K562 (cell line): ENCODE results near the gene ZMYND19. TPM values are rescaled to one million over a fixed set of nuclear protein-coding genes. Genes with fewer than 3 reads are reported as not detected.

ENCODE experiments used
- BACH1 ChIP-seq: fragments of 200-800 bp; sonication (Bioruptor generic); IDR thresholded peaks from 2 replicates; pipeline ENCODE4 v1.6.1; 2016; ENCODE audit warnings: missing genetic modification characterization, missing compliant biosample characterization
- FOXA1 ChIP-seq: fragments of 450-650 bp; IDR thresholded peaks from 2 replicates; pipeline ENCODE4 v1.6.1; 2016; ENCODE audit warnings: mild to moderate bottlenecking, borderline replicate concordance
- FOXO4 ChIP-seq: fragments of 450-650 bp; formaldehyde crosslinking; IDR thresholded peaks from 2 replicates; pipeline ENCODE4 v1.4.0; 2020; ENCODE audit warnings: mild to moderate bottlenecking, moderate library complexity
- KDM5B ChIP-seq: fragments of 200-600 bp; sonication (generic); IDR thresholded peaks from 2 replicates; pipeline ENCODE4 v1.6.1; 2012; ENCODE audit warnings: low read depth, mild to moderate bottlenecking, moderate library complexity, low read length, control low read depth, inconsistent platforms; ENCODE audit not compliant: insufficient replicate concordance
- MYNN ChIP-seq, 2 experiments: sonication (generic); formaldehyde crosslinking in 1 of 2; IDR thresholded peaks; 2 replicates each; pipeline versions ENCODE4 v1.5.0 to v1.6.1; 2016 to 2020; ENCODE audit warnings: antibody characterized with exemption in 1 of 2, missing genetic modification reagents in 1 of 2
- NFE2 ChIP-seq: IDR thresholded peaks from 2 replicates; pipeline ENCODE4 v1.6.1; 2014; ENCODE audit warnings: antibody characterized with exemption, low read depth
- POU5F1 ChIP-seq: fragments of 150-350 bp; IDR thresholded peaks from 2 replicates; pipeline ENCODE4 v1.6.1; 2014; ENCODE audit warnings: borderline replicate concordance, low read length, low read depth, mild to moderate bottlenecking; ENCODE audit not compliant: partially characterized antibody
- RBM14 ChIP-seq: fragments of 200-400 bp; formaldehyde crosslinking; IDR thresholded peaks from 2 replicates; pipeline ENCODE4 v1.6.1; 2018; ENCODE audit warnings: low read depth, mild to moderate bottlenecking, low read length, moderate library complexity, borderline replicate concordance; ENCODE audit not compliant: insufficient read depth
- RBM39 ChIP-seq: fragments of 200-400 bp; formaldehyde crosslinking; optimal IDR thresholded peaks from 2 replicates; pipeline ENCODE3; 2018; ENCODE audit warnings: low read depth, low read length
- SIN3B ChIP-seq: fragments of 450-650 bp; IDR thresholded peaks from 2 replicates; pipeline ENCODE4 v1.6.1; 2017; ENCODE audit warnings: low read depth, mild to moderate bottlenecking, moderate library complexity
- SMARCB1 ChIP-seq: IDR thresholded peaks from 2 replicates; pipeline ENCODE4 v1.6.1; 2011; ENCODE audit warnings: improper control_type of control experiment, low read depth; ENCODE audit not compliant: insufficient read length
- SMC3 ChIP-seq: conservative IDR thresholded peaks from 2 replicates; pipeline ENCODE4 v1.6.1; 2011; ENCODE audit warnings: low read depth, low read length, improper control_type of control experiment; ENCODE audit not compliant: insufficient read depth
- ZNF12 ChIP-seq: sonication (generic); formaldehyde crosslinking; IDR thresholded peaks from 2 replicates; pipeline ENCODE4 v1.4.0; 2020; ENCODE audit warnings: mild to moderate bottlenecking, missing genetic modification reagents
- ZNF395 ChIP-seq: fragments of 200-800 bp; sonication (Bioruptor generic); IDR thresholded peaks from 2 replicates; pipeline ENCODE4 v1.6.1; 2017; ENCODE audit warnings: missing genetic modification characterization, missing compliant biosample characterization
- ZNF407 ChIP-seq: fragments of 450-650 bp; IDR thresholded peaks from 2 replicates; pipeline ENCODE4 v1.6.1; 2016; ENCODE audit warnings: low read depth
- ZNF57 ChIP-seq: fragments of 450-650 bp; formaldehyde crosslinking; IDR thresholded peaks from 2 replicates; pipeline ENCODE4 v1.4.0; 2020; ENCODE audit warnings: mild to moderate bottlenecking, moderate library complexity
- polyA plus RNA-seq, 8 experiments: library from polyadenylated mRNA; depleted of rRNA in 4 of 8; stranded (reverse) in 5 of 8; unstranded in 3 of 8; fragments of >200 nt; fragmentation: Nextera tagmentation in 2 of 8; fragmentation: Illumina TruSeq in 1 of 8; extraction: Ambion mirVana in 2 of 8; extraction: Trizol in 1 of 8; gene quantifications; 2 replicates each; pipeline versions ENCODE4 v1.2.1 to v1.2.3, GENCODE V29; 2011 to 2014; ENCODE audit warnings: inconsistent platforms in 1 of 8, missing spikeins in 1 of 8
- total RNA-seq, 7 experiments: library from RNA; depleted of rRNA in 6 of 7; stranded (reverse); fragments of >200 nt in 6 of 7; fragmentation: Illumina TruSeq in 2 of 7; extraction: Trizol in 2 of 7; gene quantifications; 2 replicates each; pipeline versions ENCODE4 v1.2.1 to v1.2.3, GENCODE V29; 2011 to 2021; ENCODE audit warnings: low replicate concordance in 1 of 7

Gene ZMYND19
- total and polyA plus RNA-seq, 9 of the 15 experiments (the other 6 are each of a cell fraction or from before 2014, with no cell fraction given): 1.0 to 86.7 (median 44.0) TPM

GRCh38 chr9:137589441-137590122 is 730 bp downstream of the ZMYND19 start (continued):
- no peak for TF ChIP-seq FOXO4
- peak; percentile 61 for TF ChIP-seq KDM5B
- TF ChIP-seq RBM14: 0 out of 2 replicates have a peak, but pooled peaks have one; percentile 68
- no peak for TF ChIP-seq ZNF407
- no peak for TF ChIP-seq POU5F1
- TF ChIP-seq BACH1: no peak
- TF ChIP-seq SMC3: no peak
- TF ChIP-seq FOXA1: no peak
- no peak for TF ChIP-seq SIN3B
- no peak for TF ChIP-seq RBM39
- TF ChIP-seq SMARCB1: no peak
- no peak for TF ChIP-seq ZNF57
- TF ChIP-seq NFE2: no peak
- peak; percentile 97 for TF ChIP-seq ZNF12 (CRISPR knock-in tag)
- no peak for TF ChIP-seq ZNF395 (CRISPR knock-in tag)
- TF ChIP-seq MYNN (IDR thresholded peaks at IDR 0.05): no peak
- no peak for TF ChIP-seq MYNN (CRISPR knock-in tag; IDR thresholded peaks at IDR 0.05)
